ENCODE results near the gene STARD3.

The STARD3 gene

GRCh38 chr17:39600288-39600996 is 36.5 kb upstream of the STARD3 start:
- Mint-ChIP-seq H3K4me3 (no peak overlapping the region), H3K4me1 (ENCODE audit: low read depth) (peaks cover 39% of the 10 kb centered on the region), H3K9me3 (no peaks in the 10 kb centered on the region), H3K27ac (no peak overlapping the region), H3K27me3 (peaks cover 99% of the 10 kb centered on the region), H3K36me3 (ENCODE audit: low read depth) (no peaks in the 10 kb centered on the region)
- intact Hi-C loops (cut with micrococcal nuclease) = no loop called here

- Mint-ChIP-seq H3K4me1 (ENCODE audit: low read depth) (peaks cover 46% of the 10 kb centered on the region), H3K4me3 (no peak overlapping the region), H3K36me3 (ENCODE audit: low read depth) (no peaks in the 10 kb centered on the region), H3K27ac (no peak overlapping the region), H3K9me3 (no peaks in the 10 kb centered on the region), H3K27me3 (peaks cover 98% of the 10 kb centered on the region)
- intact Hi-C loops (cut with micrococcal nuclease) = no loop called here
Observed at GRCh38 chr17:39600997-39601597, 35.8 kb upstream of the STARD3 start.

DNA sequence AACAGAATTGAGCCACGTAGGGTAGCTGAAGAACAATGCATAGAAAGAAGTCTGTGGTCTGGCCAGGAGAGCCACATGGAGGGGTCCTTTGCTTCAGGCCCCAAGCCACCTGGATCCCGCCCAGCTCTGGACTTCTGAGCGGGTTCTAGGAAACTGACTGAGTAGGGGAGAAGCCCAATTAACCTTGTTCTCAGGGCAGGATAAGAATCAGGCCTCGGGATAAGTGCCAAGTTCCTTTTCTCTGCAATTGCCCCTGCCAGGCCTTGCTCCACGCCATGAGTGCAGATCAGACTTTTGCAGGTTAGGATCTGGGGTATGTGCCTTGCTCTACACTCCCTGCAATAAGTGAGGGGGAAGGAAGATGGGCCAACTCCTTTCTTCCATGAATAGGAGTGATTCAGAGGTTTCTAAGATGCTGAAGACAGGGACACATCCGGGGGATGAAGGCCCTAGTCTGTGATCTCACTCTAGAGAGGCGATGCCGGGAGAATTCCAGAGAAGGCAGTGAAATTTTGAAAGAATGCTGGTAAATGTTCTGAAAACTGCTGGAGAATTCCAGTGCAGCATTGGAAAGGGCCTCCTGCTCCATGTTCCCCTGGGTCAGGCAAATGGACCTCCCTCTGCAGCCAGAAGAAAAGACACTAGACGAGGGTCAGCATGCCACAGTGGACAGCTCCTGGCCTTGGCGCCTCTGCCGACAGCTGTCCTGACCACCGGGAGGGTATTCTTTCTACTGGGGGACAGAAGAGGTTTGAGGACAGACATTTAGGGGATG is 35.0 kb upstream of the STARD3 start:
- Mint-ChIP-seq H3K4me1 (ENCODE audit: low read depth) (peaks cover 51% of the 10 kb centered on the region), H3K9me3 (no peaks in the 10 kb centered on the region), H3K27ac (no peak overlapping the region), H3K27me3 (peaks cover 97% of the 10 kb centered on the region), H3K4me3 (no peak overlapping the region), H3K36me3 (ENCODE audit: low read depth) (no peaks in the 10 kb centered on the region)
- intact Hi-C loops (cut with micrococcal nuclease) = no loop called here

GRCh38 chr17:39602533-39603303 is 34.2 kb upstream of the STARD3 start:
- no peak overlapping the region for H3K4me3 Mint-ChIP-seq
- H3K4me1 Mint-ChIP-seq (ENCODE audit: low read depth) = peaks cover 57% of the 10 kb centered on the region
- peaks cover 97% of the 10 kb centered on the region for H3K27me3 Mint-ChIP-seq
- no peak overlapping the region for H3K27ac Mint-ChIP-seq
- no peaks in the 10 kb centered on the region for H3K9me3 Mint-ChIP-seq
- H3K36me3 Mint-ChIP-seq (ENCODE audit: low read depth) = no peaks in the 10 kb centered on the region
- intact Hi-C loops (cut with micrococcal nuclease) = no loop called here

- Mint-ChIP-seq H3K4me1 (ENCODE audit: low read depth) (peaks cover 52% of the 10 kb centered on the region), H3K9me3 (no peaks in the 10 kb centered on the region), H3K27me3 (peaks cover 96% of the 10 kb centered on the region), H3K36me3 (ENCODE audit: low read depth) (no peaks in the 10 kb centered on the region), H3K4me3 (no peak overlapping the region), H3K27ac (no peak overlapping the region)
- intact Hi-C loops (cut with micrococcal nuclease) = no loop called here
Observed at GRCh38 chr17:39603304-39604016, 33.5 kb upstream of the STARD3 start.

- no peak overlapping the region for H3K4me3 Mint-ChIP-seq
- no peaks in the 10 kb centered on the region for H3K36me3 Mint-ChIP-seq (ENCODE audit: low read depth)
- H3K27me3 Mint-ChIP-seq = peaks cover 96% of the 10 kb centered on the region
- no peak overlapping the region for H3K27ac Mint-ChIP-seq
- intact Hi-C loops (cut with micrococcal nuclease) = no loop called here
- H3K4me1 Mint-ChIP-seq (ENCODE audit: low read depth) = peaks cover 38% of the 10 kb centered on the region
- H3K9me3 Mint-ChIP-seq = no peaks in the 10 kb centered on the region
Observed at GRCh38 chr17:39604911-39605491, 31.9 kb upstream of the STARD3 start.

GRCh38 chr17:39605492-39606433 is 31.2 kb upstream of the STARD3 start:
- H3K36me3 Mint-ChIP-seq (ENCODE audit: low read depth) = no peaks in the 10 kb centered on the region
- intact Hi-C loops (cut with micrococcal nuclease) = no loop called here
- H3K27me3 Mint-ChIP-seq = peaks cover 96% of the 10 kb centered on the region
- no peak overlapping the region for H3K4me3 Mint-ChIP-seq
- H3K9me3 Mint-ChIP-seq = no peaks in the 10 kb centered on the region
- H3K4me1 Mint-ChIP-seq (ENCODE audit: low read depth) = peaks cover 36% of the 10 kb centered on the region
- H3K27ac Mint-ChIP-seq = no peak overlapping the region

- H3K36me3 Mint-ChIP-seq (ENCODE audit: low read depth) = no peaks in the 10 kb centered on the region
- H3K4me3 Mint-ChIP-seq = no peak overlapping the region
- no peak overlapping the region for H3K27ac Mint-ChIP-seq
- H3K9me3 Mint-ChIP-seq = no peaks in the 10 kb centered on the region
- intact Hi-C loops (cut with micrococcal nuclease) = no loop called here
- peaks cover 95% of the 10 kb centered on the region for H3K27me3 Mint-ChIP-seq
- H3K4me1 Mint-ChIP-seq (ENCODE audit: low read depth) = peaks cover 36% of the 10 kb centered on the region
Observed at GRCh38 chr17:39606434-39607056, 30.4 kb upstream of the STARD3 start.

DNA sequence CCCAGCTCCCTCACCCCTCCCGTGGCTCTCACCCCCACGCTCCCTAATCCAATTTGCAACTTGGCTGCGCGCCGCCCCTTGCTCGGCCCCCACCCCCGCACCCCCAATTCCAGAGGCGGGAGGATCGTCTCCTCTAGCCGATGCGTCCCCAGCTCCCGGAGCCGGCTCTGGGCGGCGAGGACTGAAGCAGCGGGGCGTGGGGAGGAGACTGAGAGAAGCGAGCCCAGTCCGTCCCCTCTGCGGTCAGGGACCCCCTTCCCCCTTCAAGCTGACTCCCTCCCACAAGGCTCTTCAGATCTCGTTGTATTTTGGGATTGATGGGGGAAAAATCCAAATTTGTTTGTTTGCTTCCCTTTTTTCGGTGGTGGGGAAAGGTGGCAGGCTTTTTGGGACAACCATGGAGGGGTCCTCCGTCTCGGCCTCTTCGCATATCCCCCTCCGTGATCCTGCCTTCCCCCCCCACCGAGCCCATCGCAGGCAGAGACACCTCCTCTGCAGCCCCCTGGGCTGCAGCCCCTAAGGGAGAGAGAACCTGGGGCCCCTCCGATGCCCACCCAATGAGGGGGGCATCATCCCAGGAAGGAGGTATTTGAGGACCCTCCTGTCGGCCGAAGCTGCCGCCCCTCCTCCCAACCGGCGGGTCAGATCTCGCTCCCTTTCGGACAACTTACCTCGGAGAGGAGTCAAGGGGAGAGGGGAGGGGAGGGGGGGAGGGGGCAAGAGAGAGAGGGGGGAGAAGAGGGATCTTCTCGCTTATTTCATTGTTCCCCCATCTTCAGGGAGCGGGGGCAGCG is 29.7 kb upstream of the STARD3 start:
- intact Hi-C loops (cut with micrococcal nuclease) = no loop called here
- Mint-ChIP-seq H3K36me3 (ENCODE audit: low read depth) (no peaks in the 10 kb centered on the region), H3K4me3 (no peak overlapping the region), H3K27me3 (peaks cover 94% of the 10 kb centered on the region), H3K4me1 (ENCODE audit: low read depth) (peaks cover 36% of the 10 kb centered on the region), H3K27ac (no peak overlapping the region), H3K9me3 (no peaks in the 10 kb centered on the region)

DNA sequence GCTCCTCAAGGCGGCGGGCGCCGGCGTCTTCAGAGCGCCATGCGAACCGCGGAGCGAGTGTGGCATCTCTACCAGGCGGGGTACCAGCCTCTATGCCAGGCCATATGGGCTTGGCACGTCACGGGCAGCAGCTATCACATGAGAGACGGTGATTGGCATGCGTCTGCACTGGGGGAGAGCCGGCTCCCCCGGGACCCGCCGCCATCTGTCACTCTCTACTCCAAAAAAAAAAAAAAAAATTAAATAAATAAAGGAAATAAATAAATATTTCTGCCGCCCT is 29.2 kb upstream of the STARD3 start, which contains the start of gene NEUROD2:
Gene NEUROD2, minus strand, starts transcription at position 70 of the 280 bp plus-strand sequence. CDS start 1,321 bp downstream, outside the sequence.
- H3K4me3 Mint-ChIP-seq = no peak within 1 kb of the TSS
- H3K36me3 Mint-ChIP-seq (ENCODE audit: low read depth) = no peaks in the 10 kb centered on the region
- peaks cover 93% of the 10 kb centered on the region for H3K27me3 Mint-ChIP-seq
- no peak within 1 kb of the TSS for H3K27ac Mint-ChIP-seq
- intact Hi-C loops (cut with micrococcal nuclease) = no loop called here
- peaks cover 36% of the 10 kb centered on the region for H3K4me1 Mint-ChIP-seq (ENCODE audit: low read depth)
- no peaks in the 10 kb centered on the region for H3K9me3 Mint-ChIP-seq

- Mint-ChIP-seq H3K36me3 (ENCODE audit: low read depth) (no peaks in the 10 kb centered on the region), H3K4me1 (ENCODE audit: low read depth) (peaks cover 35% of the 10 kb centered on the region), H3K4me3 (no peak overlapping the region), H3K9me3 (no peaks in the 10 kb centered on the region), H3K27ac (no peak overlapping the region), H3K27me3 (peaks cover 93% of the 10 kb centered on the region)
- intact Hi-C loops (cut with micrococcal nuclease) = no loop called here
Observed at GRCh38 chr17:39608142-39608981, 28.6 kb upstream of the STARD3 start.

Measured in dendritic cell treated with granulocyte-macrophage colony-stimulating factor and Interleukin-4, amounts not matched to agents 40 ng/mL and 50 ng/mL, for 4 days (primary cell).